Measurements from ENCODE around the gene BUB1B.

The BUB1B gene

DNA sequence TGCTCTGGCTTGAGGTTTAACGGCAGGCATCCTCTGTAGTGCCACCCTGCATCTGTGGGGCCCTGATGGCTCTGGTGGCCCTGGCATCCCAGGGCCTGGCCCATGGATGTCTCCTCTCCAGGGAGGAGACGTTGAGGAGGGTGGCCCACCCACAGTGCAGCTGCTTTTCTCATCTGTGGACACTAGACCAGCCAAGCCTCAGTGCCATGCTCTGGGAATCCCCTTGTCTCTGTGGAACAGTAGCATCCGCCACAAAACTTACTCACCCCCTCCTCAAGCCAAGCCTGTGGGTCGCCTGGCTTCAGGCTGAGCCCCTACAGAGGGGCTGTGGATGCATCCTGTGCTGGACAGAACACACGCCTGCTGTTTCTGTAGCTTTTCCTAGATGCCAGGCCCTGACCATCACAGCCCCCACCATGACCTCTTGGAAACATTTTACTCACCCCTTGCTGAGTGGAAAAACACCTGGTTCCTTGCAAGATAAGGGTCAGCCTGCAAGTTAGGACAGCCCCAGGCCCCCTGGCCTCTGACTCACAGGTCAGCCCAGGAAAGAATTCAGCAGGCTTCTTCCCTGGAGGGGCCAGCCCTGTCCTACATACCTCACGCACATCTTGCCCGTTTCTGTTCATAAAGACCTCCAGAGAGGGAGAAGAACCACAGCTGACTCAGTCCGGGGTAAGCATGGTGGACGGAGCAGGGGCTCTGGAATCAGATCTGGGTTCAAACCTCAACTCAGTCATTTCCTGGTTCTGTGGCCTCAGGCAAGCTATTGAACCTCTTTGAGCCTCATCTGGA is 97.0 kb downstream of the BUB1B start:
- DNase-seq: no peak

- DNase-seq: no peak
Observed at GRCh38 chr15:40258544-40258943, 97.7 kb downstream of the BUB1B start.

DNA sequence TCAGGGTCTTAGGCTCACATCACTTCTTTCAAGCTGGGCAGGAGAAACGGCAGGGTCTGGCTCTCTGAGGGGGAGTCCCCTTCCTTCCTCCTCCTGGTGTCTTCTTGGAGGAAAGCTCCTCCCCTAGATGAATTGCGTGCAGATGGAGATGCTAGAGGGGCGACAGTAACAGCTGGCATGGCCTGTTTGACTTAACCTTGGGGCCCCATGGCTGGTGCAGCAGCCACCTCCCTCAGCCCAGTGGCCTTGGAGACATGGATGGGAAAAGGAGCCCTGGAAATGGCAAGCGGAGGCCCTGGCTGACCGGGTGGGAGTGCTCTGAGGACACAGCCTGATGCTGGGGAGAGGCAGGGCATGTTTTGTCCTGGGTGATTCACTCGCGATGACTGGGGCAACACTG is 98.2 kb downstream of the BUB1B start:
- no peak for DNase-seq

DNA sequence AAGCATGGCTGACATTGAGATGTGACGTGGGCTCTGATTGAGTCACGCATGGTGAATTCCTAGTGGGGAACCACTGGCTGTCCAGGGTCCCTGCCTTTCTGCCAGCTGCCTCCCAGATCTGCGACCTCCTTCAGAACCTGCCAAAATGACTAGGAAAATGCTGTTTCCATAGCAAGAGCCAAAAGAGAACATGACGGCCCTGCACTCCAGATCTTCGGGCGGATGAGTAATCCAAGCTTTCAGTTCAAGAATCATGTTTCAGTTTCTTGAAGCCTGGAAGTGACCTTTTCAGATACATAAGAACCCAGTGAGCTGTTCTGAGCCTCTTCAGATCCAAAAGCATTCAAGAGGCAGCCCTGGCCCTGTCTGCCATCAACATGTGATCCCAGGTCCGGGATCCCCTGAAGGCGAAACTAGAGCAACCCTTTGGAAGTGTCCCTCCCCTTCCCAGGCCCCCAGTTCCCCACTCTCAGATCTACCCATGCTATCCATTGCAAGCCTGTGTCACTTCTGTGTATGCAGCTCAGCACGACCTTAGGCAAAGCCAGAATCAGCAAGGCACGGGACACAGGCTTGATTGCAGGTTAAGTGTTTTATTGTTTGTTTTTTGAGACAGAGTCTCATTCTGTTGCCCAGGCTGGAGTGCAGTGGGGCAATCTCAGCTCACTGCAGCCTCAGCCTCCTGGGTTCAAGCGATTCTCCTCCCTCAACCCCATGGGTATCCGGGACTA is 102.3 kb downstream of the BUB1B start:
- DNase-seq: no peak

- DNase-seq: no peak
Observed at GRCh38 chr15:40264321-40265153, 103.7 kb downstream of the BUB1B start.

GRCh38 chr15:40265355-40265754 is 104.5 kb downstream of the BUB1B start:
- no peak for DNase-seq

DNA sequence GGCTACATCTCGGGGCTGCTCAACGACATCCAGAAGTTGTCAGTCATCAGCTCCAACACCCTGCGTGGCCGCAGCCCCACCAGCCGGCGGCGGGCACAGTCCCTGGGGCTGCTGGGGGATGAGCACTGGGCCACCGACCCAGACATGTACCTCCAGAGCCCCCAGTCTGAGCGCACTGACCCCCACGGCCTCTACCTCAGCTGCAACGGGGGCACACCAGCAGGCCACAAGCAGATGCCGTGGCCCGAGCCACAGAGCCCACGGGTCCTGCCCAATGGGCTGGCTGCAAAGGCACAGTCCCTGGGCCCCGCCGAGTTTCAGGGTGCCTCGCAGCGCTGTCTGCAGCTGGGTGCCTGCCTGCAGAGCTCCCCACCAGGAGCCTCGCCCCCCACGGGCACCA is 105.0 kb downstream of the BUB1B start:
- DNase-seq: no peak

- DNase-seq: no peak
Observed at GRCh38 chr15:40266828-40267304, 106.0 kb downstream of the BUB1B start.

DNA sequence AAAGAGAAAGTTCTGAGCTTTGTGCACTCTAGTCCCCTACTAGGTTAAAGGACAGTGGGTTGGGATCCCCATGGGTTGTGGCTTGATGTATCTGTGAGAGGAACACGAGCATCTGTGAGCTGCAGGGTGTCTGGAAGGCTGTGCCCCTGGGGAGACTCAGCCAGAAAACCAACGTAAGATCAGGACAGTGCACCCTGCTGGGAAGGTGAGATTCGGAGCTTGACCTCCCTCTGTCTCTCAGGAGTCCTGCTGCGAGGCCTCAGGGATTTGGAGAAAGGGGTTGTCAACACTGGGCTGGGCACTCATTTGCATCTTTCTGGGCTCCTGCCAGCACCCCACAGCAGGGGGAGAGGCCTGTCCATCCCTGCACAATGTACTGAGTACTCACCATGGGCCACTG is 106.8 kb downstream of the BUB1B start:
- no peak for DNase-seq

- DNase-seq: no peak
Observed at GRCh38 chr15:40269604-40270003, 108.7 kb downstream of the BUB1B start.

GRCh38 chr15:40270246-40270995 is 109.6 kb downstream of the BUB1B start:
- no peak for DNase-seq

All from right hindlimb (tissue), 1 donor.